Lung (tissue), 12 donors: ENCODE measurements around the gene PCCB. TPM values are rescaled to one million over a fixed set of nuclear protein-coding genes. Genes with fewer than 3 reads are reported as not detected.
"Not testable (repeated sequence)": the region's sequence is repeated elsewhere in the genome, so short reads cannot be mapped to it uniquely, and the experiment has no call there.

Experiments used
- ATAC-seq: fragments of 200-7000 bp; cut with Tn5 transposase; one replicate; pipeline ENCODE4 v1.9.1; 2020; ENCODE audit warnings: moderate number of reproducible peaks; ENCODE audit not compliant: insufficient read depth, low FRiP score
- DNase-seq, 3 donors: peaks; one replicate each; pipeline ENCODE4 v3.0.0-alpha.2; 2013 to 2017
- H3K27ac ChIP-seq, 2 donors: one replicate each; pipeline ENCODE4 v1.5.1; 2013; ENCODE audit warnings: mild to moderate bottlenecking in 2 of 2, moderate library complexity in 2 of 2, control low read depth in 1 of 2, inconsistent platforms in 1 of 2, low read depth in 1 of 2, low read length in 1 of 2
- H3K27me3 ChIP-seq, 3 donors: one replicate each; pipeline ENCODE4 v1.5.1; 2013; ENCODE audit warnings: low read length in 2 of 3; ENCODE audit not compliant: control insufficient read depth in 3 of 3, insufficient read depth in 3 of 3
- H3K36me3 ChIP-seq, 4 donors: one replicate each; pipeline ENCODE4 v1.5.1; 2013; ENCODE audit warnings: low read length in 4 of 4, mild to moderate bottlenecking in 1 of 4, moderate library complexity in 1 of 4; ENCODE audit not compliant: control insufficient read depth in 4 of 4, insufficient read depth in 4 of 4
- H3K4me1 ChIP-seq, 5 donors: one replicate each; pipeline ENCODE4 v1.5.1; 2013; ENCODE audit warnings: low read length in 5 of 5, mild to moderate bottlenecking in 2 of 5, moderate library complexity in 1 of 5; ENCODE audit not compliant: control insufficient read depth in 5 of 5, insufficient read depth in 5 of 5
- H3K4me3 ChIP-seq: one replicate; pipeline ENCODE4 v1.5.1; 2013; ENCODE audit warnings: mild to moderate bottlenecking, control low read depth, moderate library complexity
- H3K9ac ChIP-seq, 2 donors: one replicate each; pipeline ENCODE4 v1.5.1; 2013; ENCODE audit warnings: low read length in 2 of 2, control low read depth in 1 of 2; ENCODE audit not compliant: insufficient read depth in 1 of 2
- H3K9me3 ChIP-seq, 4 donors: one replicate each; pipeline ENCODE4 v1.5.1; 2013; ENCODE audit warnings: low read length in 3 of 4, mild to moderate bottlenecking in 1 of 4, moderate library complexity in 1 of 4; ENCODE audit not compliant: control insufficient read depth in 4 of 4, insufficient read depth in 3 of 4
- CTCF ChIP-seq: IDR thresholded peaks from 2 replicates; pipeline ENCODE4 v1.5.1; 2012; ENCODE audit warnings: mild to moderate bottlenecking; ENCODE audit errors: control extremely low read depth, extremely low read depth
- WGBS, 2 donors: extraction: QIAGEN DNeasy Blood & Tissue Kit; methylation state at CpG; one replicate each; pipeline ENCODE4 v1.1.7; 2013; 5-methylcytosine and 5-hydroxymethylcytosine counted together
- polyA plus RNA-seq, 2 donors: library from polyadenylated mRNA; stranded (reverse); fragments of 200-250 nt; gene quantifications; one replicate each; pipeline ENCODE4 v1.2.1, GENCODE V29; 2013
- total RNA-seq, 2 donors: library from RNA; depleted of rRNA in 1 of 2; stranded (reverse); fragments of >200 nt in 1 of 2; gene quantifications; one replicate each; pipeline ENCODE4 v1.2.1, GENCODE V29; 2014 to 2021
- donor health status: control.
- donor health status: control.
- donor health status: Bipolar disorder and iron deficiency.
- donor health status: healthy.
- donor health status: DM: yes; HTN: yes; CAD: no.

The PCCB gene
- total and polyA plus RNA-seq, 4 donors: 23.0 to 39.9 (median 29.3) TPM

- no peak overlapping the region for H3K27ac ChIP-seq
- TF ChIP-seq CTCF: no peak
- peaks cover 5 to 15% (median 12%) of the 10 kb centered on the region in 4 donors for H3K36me3 ChIP-seq
- peaks cover 0 to 3% (median 0%) of the 10 kb centered on the region in 4 donors for H3K9me3 ChIP-seq
- 74 to 77% methylated on average over 3 of the region's 3 CpGs for WGBS, 2 donors
- DNase-seq: no peak
- H3K27me3 ChIP-seq: no peaks in the 10 kb centered on the region
- no peak overlapping the region for H3K9ac ChIP-seq
- peaks cover 0 to 15% (median 0%) of the 10 kb centered on the region in 5 donors for H3K4me1 ChIP-seq
- ATAC-seq: no peak
- no peak overlapping the region for H3K4me3 ChIP-seq
Observed at GRCh38 chr3:136351905-136352304, 101.8 kb downstream of the PCCB start.

- Histone ChIP-seq H3K4me1 (peaks cover 0 to 15% (median 0%) of the 10 kb centered on the region in 5 donors), H3K9ac (no peak overlapping the region), H3K9me3 (peaks cover 0 to 3% (median 0%) of the 10 kb centered on the region in 4 donors), H3K27ac (no peak overlapping the region), H3K36me3 (peaks cover 5 to 17% (median 11%) of the 10 kb centered on the region in 4 donors), H3K4me3 (no peak overlapping the region), H3K27me3 (no peaks in the 10 kb centered on the region)
- ATAC-seq (no peak), DNase-seq (no peak)
- WGBS, 2 donors: 74 to 86% methylated on average over 2 of the region's 2 CpGs
- TF ChIP-seq CTCF: no peak
Observed at GRCh38 chr3:136353461-136353860, 103.3 kb downstream of the PCCB start.

GRCh38 chr3:136366289-136366688, 116.1 kb downstream of the PCCB start:
- ATAC-seq: no peak
- DNase-seq: no peak
- TF ChIP-seq CTCF: no peak
- Histone ChIP-seq H3K27ac (no peak overlapping the region), H3K9ac (no peak overlapping the region), H3K36me3 (peaks cover 0 to 10% (median 4%) of the 10 kb centered on the region in 4 donors), H3K4me1 (peaks cover 0 to 3% (median 0%) of the 10 kb centered on the region in 5 donors), H3K27me3 (no peaks in the 10 kb centered on the region), H3K9me3 (no peaks in the 10 kb centered on the region), H3K4me3 (no peak overlapping the region)

GRCh38 chr3:136375800-136376199, 125.7 kb downstream of the PCCB start:
- WGBS, 2 donors: 99% methylated on average over 5 of the region's 5 CpGs
- not testable (repeated sequence) for ATAC-seq, H3K27me3 ChIP-seq, H3K27ac ChIP-seq, H3K9me3 ChIP-seq, H3K4me3 ChIP-seq, H3K4me1 ChIP-seq, H3K9ac ChIP-seq, H3K36me3 ChIP-seq, DNase-seq
